OCI-LY1 (cell line): ENCODE results near the gene PNRC1.

Experiments
- EZH2 ChIP-seq: fragments of 200-600 bp; sonication (generic), shearing (Covaris generic); IDR thresholded peaks from 2 replicates; pipeline ENCODE4 v1.8.0; 2017; ENCODE audit warnings: borderline replicate concordance, mixed run types, mild to moderate bottlenecking, antibody characterized with exemption, low read length, moderate library complexity, mixed read lengths
- TF ChIP-seq, protein P1 (sequence below): fragments of 200-600 bp; sonication (generic), shearing (Covaris generic); IDR thresholded peaks from 2 replicates; pipeline ENCODE4 v1.5.1; 2017; ENCODE audit warnings: mild to moderate bottlenecking, antibody characterized with exemption, low read length, moderate library complexity, mixed read lengths

DNA sequence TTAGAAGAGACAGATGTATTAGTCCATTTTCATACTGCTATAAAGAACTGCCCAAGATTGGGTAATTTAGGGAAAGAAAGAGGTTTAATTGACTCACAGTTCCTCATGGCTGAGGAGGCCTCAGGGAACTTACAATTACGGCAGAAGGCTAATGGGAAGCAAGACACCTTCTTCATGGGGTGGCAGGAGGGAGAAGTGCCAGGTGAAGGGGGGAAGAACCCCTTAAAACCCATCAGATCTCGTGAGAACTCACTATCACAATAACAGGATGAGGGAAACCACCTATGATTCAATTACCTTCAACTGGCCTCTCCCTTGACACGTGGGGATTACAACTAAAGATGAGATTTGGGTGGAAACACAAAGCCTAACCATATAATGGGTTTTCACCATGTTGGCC lies 28.9 kb upstream of the PNRC1 start:
- TF ChIP-seq, protein P1, sequence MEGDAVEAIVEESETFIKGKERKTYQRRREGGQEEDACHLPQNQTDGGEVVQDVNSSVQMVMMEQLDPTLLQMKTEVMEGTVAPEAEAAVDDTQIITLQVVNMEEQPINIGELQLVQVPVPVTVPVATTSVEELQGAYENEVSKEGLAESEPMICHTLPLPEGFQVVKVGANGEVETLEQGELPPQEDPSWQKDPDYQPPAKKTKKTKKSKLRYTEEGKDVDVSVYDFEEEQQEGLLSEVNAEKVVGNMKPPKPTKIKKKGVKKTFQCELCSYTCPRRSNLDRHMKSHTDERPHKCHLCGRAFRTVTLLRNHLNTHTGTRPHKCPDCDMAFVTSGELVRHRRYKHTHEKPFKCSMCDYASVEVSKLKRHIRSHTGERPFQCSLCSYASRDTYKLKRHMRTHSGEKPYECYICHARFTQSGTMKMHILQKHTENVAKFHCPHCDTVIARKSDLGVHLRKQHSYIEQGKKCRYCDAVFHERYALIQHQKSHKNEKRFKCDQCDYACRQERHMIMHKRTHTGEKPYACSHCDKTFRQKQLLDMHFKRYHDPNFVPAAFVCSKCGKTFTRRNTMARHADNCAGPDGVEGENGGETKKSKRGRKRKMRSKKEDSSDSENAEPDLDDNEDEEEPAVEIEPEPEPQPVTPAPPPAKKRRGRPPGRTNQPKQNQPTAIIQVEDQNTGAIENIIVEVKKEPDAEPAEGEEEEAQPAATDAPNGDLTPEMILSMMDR = no peak
- no peak for TF ChIP-seq EZH2
